Endothelial cell of umbilical vein (primary cell): ENCODE results near the gene HIPK4.

Experiments used
- CTCF ChIP-seq, 2 donors: IDR thresholded peaks; 1 replicate in 1 of 2; 2 replicates in 1 of 2; pipeline ENCODE4 v1.5.1; 2011; ENCODE audit warnings: low read length in 2 of 2, mild to moderate bottlenecking in 2 of 2, moderate library complexity in 2 of 2, control low read depth in 1 of 2, inconsistent platforms in 1 of 2, low read depth in 1 of 2; ENCODE audit not compliant: insufficient read depth in 1 of 2; ENCODE audit errors: extremely low read depth in 1 of 2
- EZH2 ChIP-seq: IDR thresholded peaks from 2 replicates; pipeline ENCODE4 v1.6.1; 2012; ENCODE audit warnings: borderline replicate concordance, low read depth, mild to moderate bottlenecking, moderate library complexity, low read length, inconsistent platforms; ENCODE audit not compliant: severe bottlenecking
- FOS ChIP-seq: IDR thresholded peaks from 2 replicates; pipeline ENCODE4 v1.6.1; 2011; ENCODE audit warnings: mild to moderate bottlenecking, low read length, moderate library complexity, borderline replicate concordance; ENCODE audit not compliant: insufficient read depth
- GATA2 ChIP-seq: IDR thresholded peaks from 2 replicates; pipeline ENCODE4 v1.7.0; 2011; ENCODE audit warnings: low read depth, mild to moderate bottlenecking, moderate library complexity, mixed read lengths, low read length; ENCODE audit not compliant: insufficient read length, insufficient read depth
- JUN ChIP-seq: IDR thresholded peaks from 2 replicates; pipeline ENCODE4 v1.6.1; 2011; ENCODE audit warnings: borderline replicate concordance, low read depth; ENCODE audit not compliant: insufficient read length, insufficient read depth
- MAX ChIP-seq: IDR thresholded peaks from 2 replicates; pipeline ENCODE4 v1.6.1; 2011; ENCODE audit not compliant: insufficient read depth, insufficient read length
- MYC ChIP-seq: IDR thresholded peaks from one replicate; pipeline ENCODE4 v1.6.1; 2011; ENCODE audit warnings: mild to moderate bottlenecking, low read depth, low read length
- POLR2A ChIP-seq: IDR thresholded peaks from 2 replicates; pipeline ENCODE4 v1.6.1; 2012; ENCODE audit warnings: low read depth, mild to moderate bottlenecking, control low read depth, low read length
- POLR2AphosphoS5 ChIP-seq: IDR thresholded peaks from 2 replicates; pipeline ENCODE4 v1.6.1; 2012; ENCODE audit warnings: low read depth, mild to moderate bottlenecking, control low read depth, low read length, moderate library complexity; ENCODE audit not compliant: insufficient read depth

- no peak for TF ChIP-seq POLR2A
- TF ChIP-seq CTCF (IDR thresholded peaks at IDR 0.05; ENCODE audit: extremely low read depth in 1 of 2, insufficient read depth in 1 of 2, low read depth in 1 of 2, low read length in 2 of 2), result no peak
- no peak for TF ChIP-seq GATA2
- no peak for TF ChIP-seq EZH2
- no peak for TF ChIP-seq MAX
- no peak for TF ChIP-seq JUN
- TF ChIP-seq POLR2AphosphoS5, result no peak
- no peak for TF ChIP-seq FOS
- TF ChIP-seq MYC, result no peak
Observed at GRCh38 chr19:40410030-40410389, 20.0 kb upstream of the HIPK4 start.
